Activated T-cell treated with anti-CD3 and anti-CD28 coated beads, Interleukin-2, amount 50 U/mL, for 1 hour (primary cell): ENCODE measurements around the gene PDE5A.
"Not testable (repeated sequence)": the region's sequence is repeated elsewhere in the genome, so short reads cannot be mapped to it uniquely, and the experiment has no call there.

Source experiments
- DNase-seq: peaks from one replicate; pipeline ENCODE4 v3.0.0-alpha.2; 2020

Gene PDE5A

GRCh38 chr4:119518230-119518892, 110.2 kb downstream of the PDE5A start:
- DNase-seq = no peak

- DNase-seq = no peak
Observed at GRCh38 chr4:119517361-119518229, 111.0 kb downstream of the PDE5A start.

DNA sequence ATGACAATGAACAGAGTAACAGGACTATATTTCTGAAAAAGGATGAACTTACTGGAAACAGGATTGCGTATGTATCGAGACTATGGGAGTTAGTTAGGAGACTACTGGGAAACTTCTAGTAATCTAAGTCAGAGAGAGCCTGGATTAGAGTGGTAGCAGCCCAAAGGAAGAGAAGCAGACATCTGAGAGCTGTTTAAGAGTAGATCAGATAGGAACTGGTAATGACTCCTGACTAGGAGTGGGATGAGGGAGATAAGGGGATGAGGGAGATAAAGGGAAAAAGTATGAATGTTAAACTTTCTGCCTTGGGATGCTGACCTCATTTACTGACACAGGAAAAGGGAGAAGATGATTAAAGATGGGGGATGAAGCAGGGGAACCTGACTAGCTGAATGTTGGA, 116.2 kb downstream of the PDE5A start:
- DNase-seq = no peak

- DNase-seq = no peak
Observed at GRCh38 chr4:119510395-119511149, 118.0 kb downstream of the PDE5A start.

DNA sequence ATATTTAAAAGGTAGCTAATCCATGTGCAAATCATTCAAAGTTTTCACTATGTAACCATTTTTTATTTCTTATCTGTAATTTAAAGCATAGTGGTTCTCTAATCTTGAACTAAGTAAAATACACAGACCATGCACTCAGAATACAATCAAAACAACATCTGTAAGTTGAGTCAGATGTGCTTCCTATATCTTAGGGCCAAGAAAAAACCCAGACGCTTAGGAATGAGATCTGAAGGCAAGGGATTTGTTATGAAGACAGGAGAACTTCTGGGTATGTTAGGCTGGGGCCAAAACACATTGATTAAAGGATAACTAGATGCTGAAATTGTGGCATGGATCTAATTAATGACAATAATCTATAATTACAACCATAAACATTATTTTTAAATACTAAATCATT, 120.3 kb downstream of the PDE5A start:
- DNase-seq = no peak

- DNase-seq = no peak
Observed at GRCh38 chr4:119506806-119507205, 121.8 kb downstream of the PDE5A start.

GRCh38 chr4:119504616-119505015, 124.0 kb downstream of the PDE5A start:
- DNase-seq = no peak

GRCh38 chr4:119501740-119502139, 126.9 kb downstream of the PDE5A start:
- DNase-seq = no peak

- DNase-seq = no peak
Observed at GRCh38 chr4:119498527-119498926, 130.1 kb downstream of the PDE5A start.

- no peak for DNase-seq
Observed at GRCh38 chr4:119493886-119494285, 134.7 kb downstream of the PDE5A start.

DNA sequence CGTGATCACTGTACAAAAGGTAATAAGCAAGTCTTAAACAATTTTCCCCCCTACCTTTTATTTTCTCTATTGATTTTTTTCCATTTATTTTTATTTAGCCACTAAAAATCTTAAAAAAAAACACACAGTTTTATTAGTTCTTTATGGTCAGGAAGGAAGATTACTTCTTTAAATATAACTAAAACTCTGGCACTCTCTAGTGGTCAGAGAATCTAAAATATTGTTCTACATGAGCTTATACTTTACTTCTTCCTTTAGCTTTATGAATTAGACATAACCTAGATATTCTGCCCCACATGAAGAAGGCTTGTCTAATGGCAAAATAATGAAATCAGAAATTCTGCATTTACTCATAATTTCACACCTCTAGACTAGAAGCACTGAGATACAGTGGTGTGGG, 135.2 kb downstream of the PDE5A start:
- no peak for DNase-seq

- no peak for DNase-seq
Observed at GRCh38 chr4:119490335-119490734, 138.3 kb downstream of the PDE5A start.

- DNase-seq = no peak
Observed at GRCh38 chr4:119489305-119489704, 139.3 kb downstream of the PDE5A start.

DNA sequence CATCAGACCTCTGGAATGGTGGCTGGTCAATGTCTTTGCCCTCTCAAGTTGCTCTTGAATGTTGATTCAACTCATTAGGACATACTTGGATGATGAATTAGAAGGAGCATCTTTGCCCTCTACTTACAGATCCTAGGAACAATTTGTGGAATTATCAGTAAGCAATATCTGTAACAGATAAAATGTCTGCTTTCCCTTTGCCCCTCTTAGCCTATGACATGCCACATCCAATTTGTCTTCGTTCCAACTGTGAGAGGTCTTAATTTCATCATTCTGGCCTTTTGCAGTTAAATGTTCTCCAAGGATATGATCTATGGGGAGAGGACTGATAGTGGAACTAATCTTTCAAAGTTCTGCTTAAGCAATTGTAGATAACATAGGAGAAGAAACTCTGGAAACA, 148.3 kb downstream of the PDE5A start:
- DNase-seq = no peak

DNA sequence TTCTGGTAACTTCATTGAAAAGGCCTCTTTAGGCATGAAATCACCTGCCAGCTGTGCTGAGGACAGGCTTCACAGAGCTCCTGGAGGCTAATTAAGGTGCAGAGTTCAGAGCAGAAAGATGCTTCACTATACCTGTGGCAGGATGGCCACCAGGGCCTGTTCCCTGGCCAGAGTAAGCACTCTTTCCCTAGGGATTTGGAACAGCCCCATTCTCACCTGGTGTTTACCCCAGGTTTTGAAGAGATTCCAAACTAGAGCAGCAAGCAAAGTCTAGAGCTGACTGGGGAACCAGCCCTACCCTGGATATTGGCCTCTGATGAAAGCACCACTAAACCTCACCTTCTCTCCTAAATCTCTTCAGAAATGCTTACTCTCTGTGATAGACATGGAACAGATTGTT, 148.8 kb downstream of the PDE5A start:
- DNase-seq = no peak

DNA sequence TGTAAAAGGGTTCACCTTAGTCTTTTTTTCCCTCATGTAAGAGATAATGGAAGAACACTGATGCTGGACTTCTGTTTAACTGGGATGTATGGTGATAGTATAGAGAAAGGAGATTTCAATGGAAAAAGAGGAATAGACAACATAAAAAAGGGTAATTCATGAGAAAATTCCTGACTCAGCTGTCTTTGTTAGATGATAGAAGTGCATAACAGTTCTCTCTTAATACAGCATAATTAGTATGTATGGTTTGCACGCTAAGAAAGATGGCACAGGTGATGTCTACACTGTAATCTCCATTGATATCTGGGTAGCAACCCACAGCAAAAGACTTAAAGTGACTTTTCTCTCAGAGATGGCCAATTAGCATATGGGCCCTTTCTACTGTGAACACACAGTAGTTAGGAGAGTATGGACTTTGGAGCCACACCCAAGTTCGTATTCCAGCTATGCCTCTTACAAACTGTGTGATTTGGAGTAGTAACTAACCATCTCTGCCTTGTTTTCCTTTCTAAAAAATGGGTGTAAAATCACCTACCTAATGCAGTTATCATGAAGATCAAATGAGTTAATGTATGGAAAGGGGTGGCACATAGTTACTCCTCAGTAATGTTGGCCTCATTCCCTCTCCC, 149.3 kb downstream of the PDE5A start:
- no peak for DNase-seq

DNA sequence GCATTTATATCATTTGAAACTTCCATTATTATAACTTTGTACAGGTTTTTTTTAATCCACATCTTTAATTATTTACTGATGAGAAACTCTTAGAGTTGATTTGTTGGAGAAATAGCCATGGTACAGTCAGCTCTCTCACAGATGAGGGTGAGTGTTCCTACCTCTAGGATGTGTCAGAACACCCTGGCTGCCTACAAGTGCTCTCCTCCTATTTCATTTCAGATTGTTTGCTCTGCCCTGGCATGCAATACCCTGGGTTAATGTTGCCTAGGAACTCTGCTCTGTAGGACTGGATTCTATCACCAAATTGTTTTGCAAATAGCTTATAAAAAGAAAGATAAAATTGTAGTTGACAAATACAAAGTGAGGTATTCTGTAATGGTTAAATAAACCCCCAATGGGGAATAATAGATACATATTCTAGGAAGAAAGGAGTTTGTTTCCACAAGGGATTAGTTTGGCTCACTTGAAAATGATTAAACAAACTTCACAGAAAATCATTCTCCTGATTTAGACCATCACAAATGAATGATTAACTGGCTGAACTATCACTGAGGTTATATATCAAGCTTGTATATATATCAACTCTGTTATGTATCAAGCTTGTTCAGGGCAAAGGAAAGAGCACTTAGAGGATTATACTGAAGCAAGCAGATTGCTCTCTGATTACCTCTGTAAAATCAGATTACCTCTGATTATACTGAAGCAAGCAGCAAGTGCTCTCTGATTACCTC, 150.0 kb downstream of the PDE5A start:
- DNase-seq = no peak

DNA sequence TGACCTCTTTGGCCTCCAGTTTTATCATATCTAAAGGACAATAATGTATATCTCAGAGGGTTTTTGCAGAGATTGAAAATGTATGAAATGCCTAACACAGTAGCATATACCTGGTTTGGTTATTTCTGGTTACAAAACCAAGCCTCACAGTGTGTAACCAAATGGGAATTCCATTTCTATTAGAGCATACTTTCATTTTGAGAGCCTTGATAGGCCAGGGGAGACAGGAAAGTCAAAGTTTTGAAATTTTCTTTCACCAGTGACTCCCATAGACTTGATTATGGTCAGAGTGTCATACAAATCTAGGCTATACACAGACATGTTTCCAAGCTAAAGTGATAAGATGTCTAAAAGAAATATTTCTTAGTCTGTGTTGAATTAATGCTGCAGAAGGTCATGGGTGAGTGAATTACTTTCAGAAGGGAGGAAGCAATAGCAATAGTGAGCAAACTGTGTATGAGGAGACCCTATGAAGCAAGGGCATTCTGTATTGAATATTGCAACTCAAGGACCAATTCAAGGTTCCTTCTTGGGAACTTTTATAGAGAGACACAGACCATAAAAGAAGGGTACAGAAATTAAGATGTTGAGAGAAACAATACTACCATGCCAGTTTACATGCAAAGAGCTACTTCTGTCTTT, 151.1 kb downstream of the PDE5A start:
- no peak for DNase-seq

DNA sequence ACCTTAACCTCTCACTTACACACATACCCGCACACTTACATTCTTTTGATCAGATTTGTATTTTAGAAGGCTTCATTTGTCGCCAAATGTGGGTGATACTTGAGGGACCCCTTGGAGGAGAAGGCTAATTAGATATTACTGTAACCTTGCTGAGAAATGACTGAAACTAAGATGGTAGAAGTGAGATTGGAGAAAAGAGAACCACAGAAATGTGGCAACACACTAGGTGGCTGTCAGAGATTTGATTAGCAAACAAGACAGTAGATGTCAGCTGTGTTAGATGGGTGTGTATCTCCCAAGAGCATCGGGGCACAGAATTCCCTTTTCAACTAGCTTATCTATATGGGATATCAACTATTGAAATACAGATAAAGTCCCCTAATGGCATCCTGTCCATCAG, 157.3 kb downstream of the PDE5A start:
- no peak for DNase-seq

DNA sequence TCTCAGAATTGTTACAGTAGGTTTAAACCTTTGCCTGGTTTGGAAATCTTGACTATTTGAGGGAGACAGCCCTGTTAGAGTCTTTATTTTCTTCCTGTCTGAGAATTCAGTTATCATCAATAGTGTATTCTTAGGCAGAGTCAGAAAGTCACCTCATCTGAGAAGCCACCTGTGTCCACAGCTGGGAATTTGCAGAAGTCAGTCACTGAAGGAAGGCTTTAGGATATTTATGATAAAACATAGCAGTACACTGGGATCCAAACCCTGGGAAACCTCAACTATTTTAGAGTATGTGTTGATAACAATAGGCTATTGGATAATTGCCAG, 157.9 kb downstream of the PDE5A start:
- not testable (repeated sequence) for DNase-seq

DNA sequence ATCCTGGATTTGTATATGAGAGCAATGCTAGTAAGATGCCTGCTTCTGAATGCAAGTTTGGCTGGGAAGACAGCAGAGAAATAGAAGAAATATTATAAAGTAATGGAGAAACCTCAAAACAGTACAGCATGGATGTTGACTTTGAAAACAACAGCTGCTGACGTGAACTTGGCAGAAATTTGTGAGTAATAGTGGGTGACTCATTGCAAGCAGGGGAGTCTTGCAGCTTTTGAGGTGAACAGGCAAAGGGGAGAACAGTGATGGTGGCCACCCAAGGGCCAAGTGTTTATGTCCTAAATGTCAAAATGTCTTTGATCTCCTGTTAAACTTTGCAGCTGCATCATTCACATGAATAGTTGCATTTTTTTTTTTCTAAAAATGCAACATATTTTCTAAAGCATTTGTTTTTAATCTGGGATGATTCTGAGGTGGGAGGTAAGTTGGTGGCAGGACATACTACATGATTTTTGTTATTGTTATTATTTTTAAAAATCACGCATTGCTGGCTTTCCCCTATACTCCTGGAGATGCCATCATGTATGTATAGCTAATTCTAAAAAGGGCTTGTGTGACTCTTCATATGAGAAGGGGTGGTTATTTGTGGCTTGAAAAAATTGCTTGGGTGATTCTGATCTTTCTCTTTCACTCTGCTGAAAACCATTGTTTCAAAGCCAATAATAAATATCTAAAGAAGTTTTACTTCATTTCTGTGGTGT, 158.4 kb downstream of the PDE5A start:
- DNase-seq = not testable (repeated sequence)
